ENCODE measurements around the gene RUNX1.

RUNX1 gene

GRCh38 chr21:34913811-34914210 is 135.3 kb downstream of the RUNX1 start:
- TF ChIP-seq CTCF (IDR thresholded peaks at IDR 0.05; ENCODE audit: unreplicated experiment in 3 of 3): no peak
- Mint-ChIP-seq H3K27ac (peak overlapping the region; percentile 37 to 72 (median 42)), H3K36me3 (ENCODE audit: low read depth) (no peaks in the 10 kb centered on the region), H3K27me3 (ENCODE audit: low read depth) (peaks cover 26% of the 10 kb centered on the region), H3K4me3 (no peak overlapping the region), H3K9me3 (no peaks in the 10 kb centered on the region), H3K4me1 (peaks cover 46% of the 10 kb centered on the region)

- no peak for TF ChIP-seq CTCF (IDR thresholded peaks at IDR 0.05; ENCODE audit: unreplicated experiment in 3 of 3)
- peaks cover 37% of the 10 kb centered on the region for H3K27me3 Mint-ChIP-seq (ENCODE audit: low read depth)
These were observed 136.8 kb downstream of the RUNX1 start for GRCh38 chr21:34912022-34912945.

GRCh38 chr21:34911360-34911759 is 137.7 kb downstream of the RUNX1 start:
- H3K4me3 Mint-ChIP-seq: no peak overlapping the region
- H3K9me3 Mint-ChIP-seq: no peaks in the 10 kb centered on the region
- H3K36me3 Mint-ChIP-seq (ENCODE audit: low read depth): no peaks in the 10 kb centered on the region
- H3K27ac Mint-ChIP-seq: no peak overlapping the region
- H3K27me3 Mint-ChIP-seq (ENCODE audit: low read depth): peaks cover 37% of the 10 kb centered on the region
- H3K4me1 Mint-ChIP-seq: peaks cover 48% of the 10 kb centered on the region
- no peak for TF ChIP-seq CTCF (IDR thresholded peaks at IDR 0.05; ENCODE audit: unreplicated experiment in 3 of 3)

More at GRCh38 chr21:34912022-34912945, 136.8 kb downstream of the RUNX1 start:
- no peaks in the 10 kb centered on the region for H3K9me3 Mint-ChIP-seq
- no peaks in the 10 kb centered on the region for H3K36me3 Mint-ChIP-seq (ENCODE audit: low read depth)
- peaks cover 51% of the 10 kb centered on the region for H3K4me1 Mint-ChIP-seq
- no peak overlapping the region for H3K27ac Mint-ChIP-seq
- no peak overlapping the region for H3K4me3 Mint-ChIP-seq

- H3K36me3 Mint-ChIP-seq (ENCODE audit: low read depth): no peaks in the 10 kb centered on the region
- H3K9me3 Mint-ChIP-seq: no peaks in the 10 kb centered on the region
- no peak for TF ChIP-seq CTCF (IDR thresholded peaks at IDR 0.05; ENCODE audit: unreplicated experiment in 3 of 3)
- peaks cover 41% of the 10 kb centered on the region for H3K27me3 Mint-ChIP-seq (ENCODE audit: low read depth)
- peaks cover 38% of the 10 kb centered on the region for H3K4me1 Mint-ChIP-seq
- no peak overlapping the region for H3K4me3 Mint-ChIP-seq
- no peak overlapping the region for H3K27ac Mint-ChIP-seq
These were observed 138.7 kb downstream of the RUNX1 start for GRCh38 chr21:34910396-34910795.

- Mint-ChIP-seq H3K27me3 (ENCODE audit: low read depth) (peaks cover 46% of the 10 kb centered on the region), H3K9me3 (no peaks in the 10 kb centered on the region), H3K4me3 (no peak overlapping the region), H3K4me1 (peaks cover 32% of the 10 kb centered on the region), H3K36me3 (ENCODE audit: low read depth) (no peaks in the 10 kb centered on the region), H3K27ac (no peak overlapping the region)
- no peak for TF ChIP-seq CTCF (IDR thresholded peaks at IDR 0.05; ENCODE audit: unreplicated experiment in 3 of 3)
These were observed 139.4 kb downstream of the RUNX1 start for GRCh38 chr21:34909492-34910292.
